Left lobe of liver (tissue), 2 donors: ENCODE results near the gene SHC4. TPM values are rescaled to one million over a fixed set of nuclear protein-coding genes. Genes with fewer than 3 reads are reported as not detected.

Experiments
- ATAC-seq: fragments of 200-7000 bp; cut with Tn5 transposase; one replicate; pipeline ENCODE4 v1.9.1; 2020; ENCODE audit warnings: mild to moderate bottlenecking, moderate library complexity
- DNase-seq: peaks from one replicate; pipeline ENCODE4 v3.0.0-alpha.2; 2020; ENCODE audit warnings: low spot score
- total RNA-seq: library from RNA; stranded (reverse); gene quantifications from one replicate; pipeline ENCODE4 v1.2.1, GENCODE V29; 2021
- donor health status: DM: no; HTN: no; CAD: no; lungs with moderate emphysema.
- donor health status: DM: no; HTN: yes; CAD: no.

The SHC4 gene
- total RNA-seq, 1 donor from 2014 or later, result 0.15 TPM

- DNase-seq (no peak), ATAC-seq (no peak)
Measured at GRCh38 chr15:48889925-48890324, 73.8 kb downstream of the SHC4 start.

- no peak for ATAC-seq
Measured at GRCh38 chr15:48888836-48889235, 74.9 kb downstream of the SHC4 start.

DNA sequence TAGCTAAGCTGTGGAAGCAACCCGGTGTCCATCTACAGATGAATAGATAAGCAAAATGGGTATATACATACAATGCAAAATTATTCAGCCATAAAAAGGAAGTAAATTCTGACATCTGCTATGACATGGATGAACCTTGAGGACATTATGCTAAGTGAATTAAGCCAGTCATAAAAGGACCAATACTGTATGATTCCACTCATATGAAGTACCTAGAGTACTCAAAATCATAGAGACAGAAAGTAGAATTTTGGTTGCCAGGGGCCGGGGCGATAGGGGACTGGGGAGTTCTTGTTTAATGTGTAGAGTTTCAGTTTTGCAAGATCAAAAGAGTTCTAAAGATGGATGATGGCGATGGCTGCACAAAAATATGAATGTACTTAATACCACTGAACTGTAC, 75.5 kb downstream of the SHC4 start:
- ATAC-seq (no peak), DNase-seq (no peak)

More at GRCh38 chr15:48888836-48889235, 74.9 kb downstream of the SHC4 start:
- no peak for DNase-seq

DNA sequence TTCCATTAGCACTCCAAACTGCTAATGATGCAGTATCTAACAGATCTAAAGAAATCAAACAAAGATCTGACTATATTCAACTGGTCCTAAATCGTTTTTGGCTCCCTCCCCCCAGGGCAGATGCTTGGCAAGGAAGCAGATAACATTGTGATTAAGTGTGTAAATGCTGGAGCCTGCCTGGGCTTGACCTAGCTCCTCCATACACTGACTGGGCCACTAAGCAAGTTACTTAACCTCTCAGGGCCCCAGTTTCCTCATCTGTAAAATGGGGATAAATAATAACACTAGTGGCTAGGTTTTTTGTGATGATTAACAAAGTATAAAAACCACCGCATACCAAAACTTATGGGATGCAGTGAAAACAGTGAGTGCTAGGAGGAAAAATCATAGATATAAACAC, 76.6 kb downstream of the SHC4 start:
- no peak for ATAC-seq

GRCh38 chr15:48883699-48884098, 80.0 kb downstream of the SHC4 start:
- ATAC-seq (no peak), DNase-seq (no peak)

More for the DNA sequence above, 76.6 kb downstream of the SHC4 start:
- no peak for DNase-seq

- DNase-seq (no peak), ATAC-seq (no peak)
Measured at GRCh38 chr15:48880070-48880634, 83.6 kb downstream of the SHC4 start.

DNA sequence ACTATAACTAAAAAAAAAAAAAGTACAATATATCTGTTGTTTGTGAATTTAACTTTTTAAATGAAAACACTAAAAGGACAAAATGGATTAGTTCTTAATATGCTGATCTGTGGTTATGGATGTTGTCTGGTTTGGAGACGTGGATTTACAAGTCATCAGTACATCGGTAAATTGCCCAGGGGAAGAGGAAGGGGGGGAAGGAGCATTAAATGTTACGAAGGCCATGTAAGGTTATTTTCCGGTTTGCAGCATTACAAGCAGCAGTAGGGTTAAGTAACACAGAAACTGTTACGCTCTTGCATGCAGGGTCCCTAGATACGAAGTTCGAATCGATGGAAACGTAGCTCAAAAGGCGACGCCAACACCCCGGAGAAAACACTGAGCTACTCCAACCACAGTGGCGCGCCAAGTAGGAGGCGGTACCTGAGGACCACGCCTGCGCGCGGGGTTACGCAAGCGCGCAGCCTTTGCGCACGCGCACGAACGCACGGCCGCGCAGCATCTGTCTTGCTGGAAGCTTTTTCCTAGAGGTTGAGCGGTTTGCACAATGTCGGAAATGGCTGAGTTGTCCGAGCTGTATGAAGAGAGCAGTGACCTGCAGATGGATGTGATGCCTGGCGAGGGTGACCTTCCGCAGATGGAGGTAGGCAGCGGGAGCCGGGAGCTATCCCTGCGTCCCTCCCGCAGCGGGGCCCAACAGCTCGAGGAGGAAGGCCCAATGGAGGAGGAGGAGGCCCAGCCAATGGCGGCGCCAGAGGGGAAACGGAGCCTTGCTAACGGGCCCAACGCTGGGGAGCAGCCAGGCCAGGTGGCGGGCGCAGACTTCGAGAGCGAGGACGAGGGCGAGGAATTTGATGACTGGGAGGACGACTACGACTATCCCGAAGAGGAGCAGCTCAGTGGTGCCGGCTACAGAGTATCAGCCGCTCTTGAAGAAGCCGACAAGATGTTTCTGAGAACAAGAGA, 85.8 kb downstream of the SHC4 start, which contains the start of gene EID1:
Gene EID1, plus strand, starts transcription at position 505 of the 966 bp plus-strand sequence. Its CDS starts 43 bp downstream, at position 548.
- ATAC-seq, result peak; percentile 98
- DNase-seq, result peak; percentile 96

GRCh38 chr15:48876057-48876456, 87.7 kb downstream of the SHC4 start:
- peak; percentile 52 for DNase-seq
- peak; percentile 16 for ATAC-seq

DNA sequence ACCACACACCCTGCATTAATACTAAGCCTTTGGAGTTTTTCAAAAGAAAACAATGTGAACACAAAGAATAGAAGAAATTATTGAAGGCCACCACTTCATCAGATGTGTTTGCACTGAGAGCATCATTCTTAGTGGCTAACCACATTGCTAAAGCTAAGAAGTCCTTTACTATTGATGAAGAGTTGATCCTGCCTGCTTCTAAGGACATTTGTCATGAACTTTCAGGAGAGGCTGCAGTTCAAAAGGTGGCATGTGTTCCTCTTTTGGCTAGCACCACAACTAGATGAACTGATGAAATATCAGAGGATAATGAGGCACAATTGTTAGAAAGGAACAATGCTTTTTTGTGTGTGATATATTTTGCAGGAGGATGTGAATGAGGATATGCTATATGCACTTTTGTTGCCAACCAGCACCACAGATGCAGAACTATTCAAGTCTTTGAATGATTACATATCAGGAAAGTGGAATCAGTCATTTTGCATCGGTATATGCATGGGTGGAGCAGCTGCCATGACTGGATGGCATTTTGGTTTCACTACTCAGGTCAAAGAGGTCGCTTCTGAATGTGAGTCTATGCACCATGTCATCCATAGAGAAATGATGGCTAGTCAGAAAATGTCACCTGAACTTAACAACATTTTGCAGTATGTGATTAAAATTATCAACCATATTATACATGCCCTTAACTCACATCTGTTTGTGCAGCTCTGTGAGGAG, 88.3 kb downstream of the SHC4 start:
- DNase-seq (no peak), ATAC-seq (no peak)

DNA sequence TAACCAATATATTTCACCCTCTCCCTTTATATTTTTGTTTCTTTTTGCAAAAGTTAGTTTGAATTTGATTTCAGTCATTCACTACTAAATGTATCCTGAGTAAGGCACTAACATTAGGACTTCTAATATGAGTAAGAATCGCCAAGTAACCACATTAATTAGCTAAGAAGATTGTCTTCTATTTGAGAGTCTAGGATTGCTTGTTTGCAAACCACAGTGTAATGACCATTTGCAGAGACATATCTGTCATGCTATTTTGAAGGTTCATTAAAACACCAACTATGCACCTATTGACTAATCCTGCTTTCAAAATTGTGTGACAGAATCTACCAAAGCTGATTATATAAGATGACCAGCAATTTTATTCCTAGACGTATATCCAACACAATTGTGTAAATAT, 91.1 kb downstream of the SHC4 start:
- no peak for DNase-seq
- ATAC-seq, result no peak

DNA sequence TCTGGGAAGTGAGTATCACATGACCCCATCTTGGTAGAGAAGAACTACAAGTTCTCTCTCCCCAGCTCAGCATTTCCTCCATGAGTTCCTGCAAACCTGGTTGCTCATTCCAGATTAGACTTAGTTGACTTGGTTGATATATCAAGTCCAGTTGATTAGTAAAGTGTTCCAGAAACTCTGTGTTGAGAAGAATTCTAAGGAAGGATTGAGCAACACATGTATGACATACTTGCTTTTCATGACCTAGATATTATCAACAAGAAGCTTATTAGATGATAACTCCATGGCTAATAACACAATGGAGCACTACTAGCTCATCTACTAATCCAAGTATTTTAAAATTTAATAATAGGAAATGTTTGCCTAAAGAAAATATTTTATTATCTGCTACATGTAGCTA, 92.2 kb downstream of the SHC4 start:
- ATAC-seq, result no peak

DNA sequence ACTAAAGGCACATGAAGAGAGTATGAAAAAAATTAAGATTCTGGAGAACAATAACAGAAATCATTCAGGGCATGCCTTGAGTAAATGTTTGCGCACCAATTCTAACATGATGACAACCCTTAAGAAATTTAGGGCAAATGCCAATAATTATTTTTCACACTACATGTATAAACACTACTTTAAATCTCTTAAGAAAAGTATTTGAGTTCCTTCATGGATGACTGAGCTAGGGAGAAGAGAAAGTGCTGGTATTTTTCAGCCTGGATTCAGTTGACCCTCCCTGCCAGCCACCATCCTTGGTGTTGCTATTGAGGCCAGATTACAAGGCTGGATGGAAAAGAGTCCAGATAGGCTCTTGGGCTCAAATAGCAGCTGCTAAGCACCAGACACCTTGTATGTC, 93.8 kb downstream of the SHC4 start:
- DNase-seq (no peak), ATAC-seq (no peak)

More for the DNA sequence above, 92.2 kb downstream of the SHC4 start:
- DNase-seq, result no peak

- no peak for ATAC-seq
Measured at GRCh38 chr15:48868536-48868935, 95.2 kb downstream of the SHC4 start.

DNA sequence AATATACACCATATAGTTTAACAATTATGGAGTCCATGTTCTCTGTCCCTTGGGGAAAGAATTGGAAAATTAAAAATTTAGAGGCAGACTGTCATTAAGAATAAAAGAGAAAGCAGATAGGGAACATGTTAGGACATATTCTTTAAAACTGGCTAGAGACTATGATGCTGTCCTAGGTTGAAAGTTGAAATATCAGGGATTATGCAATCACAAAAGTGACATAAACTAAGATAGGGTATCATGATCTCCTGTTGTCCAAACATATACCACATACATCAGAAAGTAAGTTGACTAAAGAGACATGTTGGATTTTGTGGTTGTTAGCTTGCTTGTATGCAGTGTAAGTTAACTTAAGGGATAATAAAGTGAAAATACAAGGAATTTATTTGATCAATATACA, 95.7 kb downstream of the SHC4 start:
- DNase-seq (no peak), ATAC-seq (no peak)

More at GRCh38 chr15:48868536-48868935, 95.2 kb downstream of the SHC4 start:
- DNase-seq, result no peak

DNA sequence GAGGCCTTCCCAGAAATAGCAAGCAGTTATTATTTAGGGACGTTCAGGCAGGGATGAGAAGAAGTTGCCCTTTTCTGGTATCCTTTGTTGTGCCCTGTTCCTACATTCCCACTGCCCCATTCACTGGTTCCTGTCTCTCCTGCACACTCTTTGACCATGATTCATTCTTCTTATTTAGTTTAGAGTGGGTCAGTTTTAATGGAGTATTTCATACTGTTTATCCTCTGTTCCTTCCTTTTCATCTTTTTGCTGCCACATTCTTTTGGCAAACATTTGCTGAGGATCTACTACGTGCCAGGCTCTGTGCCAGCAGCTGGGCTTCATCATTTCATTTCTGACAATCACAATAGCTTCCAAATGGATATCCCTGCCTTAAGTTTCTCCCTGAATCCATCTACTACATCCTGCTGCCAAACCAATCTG, 97.6 kb downstream of the SHC4 start:
- ATAC-seq (no peak), DNase-seq (no peak)

GRCh38 chr15:48865370-48866079, 98.2 kb downstream of the SHC4 start:
- DNase-seq, result no peak
- ATAC-seq, result no peak

DNA sequence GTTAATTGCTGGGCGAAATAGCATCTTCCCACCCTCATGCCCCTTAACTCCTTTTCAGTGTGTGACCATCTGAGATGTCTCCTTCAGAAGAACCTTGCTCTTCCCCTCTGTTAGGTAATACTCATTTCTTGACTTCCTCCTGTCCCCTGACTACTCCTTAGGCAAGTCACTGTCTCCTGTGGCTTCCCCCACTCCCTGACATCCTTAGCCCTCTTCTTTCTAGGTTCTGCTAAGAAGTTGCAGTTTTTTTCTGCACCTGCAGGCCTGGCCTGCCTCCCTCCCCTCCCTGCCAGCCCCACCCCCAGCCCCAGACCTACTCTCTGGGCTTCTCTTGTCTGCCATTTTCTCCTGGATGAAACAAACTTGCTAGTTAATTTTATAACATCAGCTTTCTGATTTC, 101.0 kb downstream of the SHC4 start:
- no peak for ATAC-seq

GRCh38 chr15:48861813-48862431, 101.8 kb downstream of the SHC4 start:
- ATAC-seq, result peak; percentile 88
- no peak for DNase-seq

More for the DNA sequence above, 101.0 kb downstream of the SHC4 start:
- no peak for DNase-seq

DNA sequence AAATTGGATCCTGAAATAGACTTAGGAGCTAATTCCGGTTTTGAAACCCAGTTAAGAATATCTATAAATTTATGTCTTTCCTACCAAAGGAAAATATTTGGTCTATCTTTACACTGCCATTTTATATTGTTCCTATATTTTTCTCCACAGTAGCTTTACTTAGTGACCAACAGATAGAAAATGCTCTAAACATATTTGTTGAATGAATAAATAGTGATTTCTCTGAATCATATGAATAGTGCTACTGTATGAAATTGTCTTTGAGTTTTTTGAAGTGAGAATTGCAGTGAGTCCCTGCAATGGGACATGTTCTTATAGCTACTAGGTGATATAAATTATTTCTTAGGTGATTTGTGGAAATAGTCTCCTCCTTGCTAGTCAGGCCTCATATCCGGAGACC, 104.3 kb downstream of the SHC4 start:
- no peak for ATAC-seq

DNA sequence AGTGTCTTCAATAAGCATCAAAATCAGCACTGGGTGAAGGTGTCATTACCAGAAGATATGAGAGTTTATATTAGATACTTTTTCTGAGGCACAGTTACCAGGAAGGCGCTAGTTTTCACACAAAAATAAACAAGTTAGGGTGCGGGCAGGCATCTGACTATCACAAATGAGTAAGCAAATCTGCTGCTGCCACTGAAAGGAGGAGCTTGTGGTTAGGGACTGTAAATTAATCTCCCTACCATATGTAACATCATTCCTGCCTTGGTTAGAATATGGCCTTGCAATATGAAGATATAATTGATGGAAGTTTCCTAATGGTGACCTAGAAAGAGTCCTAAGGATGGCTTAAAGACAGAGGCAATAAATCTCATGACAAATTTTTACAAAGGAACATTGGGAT, 105.3 kb downstream of the SHC4 start:
- ATAC-seq (no peak), DNase-seq (no peak)

More for the DNA sequence above, 104.3 kb downstream of the SHC4 start:
- no peak for DNase-seq
